Activated T-helper 9 cell treated with anti-CD3 and anti-CD28 coated beads, Interleukin-2, amount 50 U/mL, for 16 hours (primary cell): Measurements from ENCODE around the gene LPP.

ENCODE experiments used
- DNase-seq: peaks from one replicate; pipeline ENCODE4 v3.0.0-alpha.2; 2020; ENCODE audit warnings: low read depth

LPP gene

DNA sequence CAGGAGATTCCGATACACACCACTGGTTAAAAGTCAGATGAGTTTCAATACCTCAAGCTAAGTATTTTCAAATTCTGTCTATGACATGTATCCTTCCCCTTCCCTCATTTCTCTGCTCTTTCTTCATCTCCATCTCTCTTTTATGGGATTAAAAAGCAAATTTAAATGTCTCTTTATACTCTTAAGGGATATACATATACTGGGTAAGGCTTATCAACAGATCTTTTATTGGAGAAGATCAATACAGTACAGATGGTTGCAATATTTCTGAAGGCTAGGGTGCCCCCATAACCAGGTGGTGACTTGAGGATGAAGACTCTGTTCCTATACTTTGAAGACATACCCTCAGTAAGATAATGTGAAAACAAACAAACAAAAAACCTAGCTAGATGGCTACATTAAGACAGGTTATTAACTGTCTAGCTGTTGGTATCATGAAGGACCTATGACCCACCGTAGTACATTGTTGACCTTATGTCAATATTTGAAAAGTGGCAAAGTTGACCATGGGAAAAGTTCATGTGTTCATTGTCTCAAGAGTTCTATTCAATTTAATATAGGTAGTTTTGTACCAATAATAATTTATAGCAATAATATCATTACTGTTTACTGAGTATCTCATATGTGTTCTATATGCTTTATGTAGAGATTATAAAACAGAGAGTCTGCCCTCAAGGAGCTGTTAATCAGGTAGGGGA lies 319.8 kb downstream of the LPP start:
- DNase-seq, result no peak

DNA sequence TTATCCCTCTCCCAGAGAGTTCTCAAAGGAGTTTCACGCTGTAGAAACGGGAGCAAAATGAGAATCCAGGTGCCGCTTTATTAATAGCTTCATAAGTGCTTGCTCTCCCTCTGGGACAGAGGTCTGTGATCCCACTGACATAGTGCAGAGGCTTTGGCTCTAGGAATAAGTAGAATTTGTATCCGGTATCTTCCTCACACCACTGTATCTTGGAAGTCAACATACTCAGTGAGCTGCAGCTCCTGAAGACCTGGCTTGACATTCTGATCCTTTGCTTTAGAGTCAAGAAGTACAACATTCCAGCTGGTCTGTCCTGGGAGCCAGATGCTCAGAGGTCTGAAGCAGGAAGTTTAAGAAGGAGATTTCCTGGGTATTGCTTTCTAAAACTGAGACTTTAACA lies 323.0 kb downstream of the LPP start:
- DNase-seq, result no peak

DNA sequence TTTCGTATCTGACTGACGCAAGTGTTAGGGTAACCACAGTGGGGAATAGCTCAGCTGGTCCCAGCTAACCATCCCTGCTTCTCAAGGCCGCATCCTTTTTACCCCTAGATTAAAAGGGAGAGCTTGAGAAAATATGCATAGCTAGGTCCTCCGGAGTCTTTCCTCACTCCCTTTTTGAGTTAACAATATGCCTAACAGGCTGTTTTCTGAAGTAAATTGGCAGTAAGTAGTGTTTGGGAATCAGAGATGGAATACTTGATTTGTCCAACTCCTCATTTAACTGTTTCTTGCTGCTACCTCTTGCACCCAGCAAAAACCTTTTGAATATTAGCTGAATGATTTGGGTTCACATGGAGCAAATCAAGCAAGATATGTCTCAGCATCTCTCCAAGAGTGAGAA lies 326.1 kb downstream of the LPP start:
- no peak for DNase-seq

DNA sequence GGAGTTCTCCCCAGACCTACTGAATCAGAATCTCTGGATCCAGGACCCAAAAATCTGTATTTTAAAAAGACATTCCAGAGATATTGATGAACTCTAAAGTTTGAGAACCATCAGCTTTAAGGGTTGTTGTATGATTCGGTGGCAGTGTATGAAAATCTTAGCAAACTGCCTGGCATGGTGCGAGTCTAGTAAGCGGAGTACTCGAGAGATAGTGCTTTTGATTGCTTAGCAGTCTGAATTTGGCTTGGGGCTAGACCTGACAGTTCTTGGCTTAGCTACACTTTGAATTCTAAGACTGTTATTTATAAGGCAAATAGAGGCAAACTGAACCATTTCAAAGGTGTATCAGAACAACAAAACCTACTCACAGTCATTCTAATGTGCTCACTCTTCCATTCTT lies 329.0 kb downstream of the LPP start:
- no peak for DNase-seq

DNA sequence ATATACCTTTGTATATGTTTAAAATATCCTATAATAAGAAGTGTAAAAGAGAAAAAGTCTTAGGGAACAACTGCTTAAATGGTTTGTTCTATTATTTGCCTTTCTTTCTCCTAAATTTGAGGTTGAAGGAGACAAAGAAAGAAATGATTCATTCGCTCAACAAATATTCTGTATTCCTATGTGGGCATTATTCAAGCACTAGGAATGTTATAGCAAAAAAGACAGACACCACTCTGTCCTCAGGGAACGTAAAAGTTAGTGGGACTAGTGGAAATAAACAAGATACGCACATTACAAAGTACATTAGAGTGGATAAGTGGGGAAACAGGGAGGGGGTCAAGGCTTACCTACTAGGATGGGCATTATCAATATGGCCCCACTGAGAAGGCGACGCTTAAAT lies 332.2 kb downstream of the LPP start:
- no peak for DNase-seq

DNA sequence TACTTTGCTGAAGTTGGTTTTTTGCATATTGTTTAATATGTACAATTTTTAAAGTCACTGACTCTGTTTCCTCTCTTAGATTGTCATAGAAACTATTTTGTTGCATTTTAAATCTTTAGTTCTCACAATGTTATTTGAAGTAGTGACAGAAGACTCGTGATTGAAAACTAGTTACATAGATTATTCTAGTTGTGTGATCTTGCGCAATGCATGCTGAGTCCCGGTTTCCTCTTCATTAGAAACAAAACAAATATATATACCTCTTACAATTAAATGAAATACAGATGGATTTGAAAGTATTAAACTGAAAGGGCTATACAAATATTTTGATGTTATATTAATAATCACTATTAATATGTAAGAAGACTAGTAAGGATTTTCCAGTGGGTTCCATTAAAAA lies 333.0 kb downstream of the LPP start:
- no peak for DNase-seq

DNA sequence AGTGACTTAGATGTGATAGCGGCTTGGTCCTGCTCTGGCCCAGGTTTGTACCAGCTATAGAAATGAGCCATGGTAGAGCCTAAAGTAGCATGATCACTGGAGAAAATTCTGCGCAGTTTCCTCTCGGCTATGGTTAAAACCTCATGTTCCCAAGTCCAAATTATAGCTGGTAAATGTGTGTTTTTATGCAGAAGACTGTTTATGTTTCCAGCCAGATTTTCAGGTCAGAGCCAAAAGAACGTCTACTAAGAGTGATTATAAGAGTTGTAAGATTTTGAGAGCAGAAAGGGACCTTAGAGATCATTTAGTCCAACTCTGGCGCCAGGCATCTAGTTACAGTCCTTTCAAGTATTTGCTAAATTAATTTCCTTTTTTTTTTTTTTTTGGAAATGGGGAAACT lies 333.7 kb downstream of the LPP start:
- no peak for DNase-seq

DNA sequence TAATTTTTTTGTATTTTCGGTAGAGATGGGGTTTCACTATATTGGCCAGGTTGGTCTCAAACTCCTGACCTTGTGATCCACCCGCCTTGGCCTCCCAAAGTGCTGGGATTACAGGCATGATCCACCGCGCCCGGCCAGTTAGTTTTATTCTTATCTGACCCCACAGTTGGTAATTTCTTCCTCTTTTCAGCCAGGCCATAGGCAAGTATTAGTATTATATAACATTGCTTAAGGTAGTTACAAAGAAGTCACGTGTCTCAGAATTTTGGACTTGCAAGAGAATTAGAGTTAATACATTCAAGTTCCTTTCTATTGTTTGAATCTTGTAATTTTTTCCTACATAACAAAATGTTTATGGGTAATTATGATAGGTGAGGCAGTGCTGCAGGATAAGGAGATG lies 334.8 kb downstream of the LPP start:
- DNase-seq, result no peak

DNA sequence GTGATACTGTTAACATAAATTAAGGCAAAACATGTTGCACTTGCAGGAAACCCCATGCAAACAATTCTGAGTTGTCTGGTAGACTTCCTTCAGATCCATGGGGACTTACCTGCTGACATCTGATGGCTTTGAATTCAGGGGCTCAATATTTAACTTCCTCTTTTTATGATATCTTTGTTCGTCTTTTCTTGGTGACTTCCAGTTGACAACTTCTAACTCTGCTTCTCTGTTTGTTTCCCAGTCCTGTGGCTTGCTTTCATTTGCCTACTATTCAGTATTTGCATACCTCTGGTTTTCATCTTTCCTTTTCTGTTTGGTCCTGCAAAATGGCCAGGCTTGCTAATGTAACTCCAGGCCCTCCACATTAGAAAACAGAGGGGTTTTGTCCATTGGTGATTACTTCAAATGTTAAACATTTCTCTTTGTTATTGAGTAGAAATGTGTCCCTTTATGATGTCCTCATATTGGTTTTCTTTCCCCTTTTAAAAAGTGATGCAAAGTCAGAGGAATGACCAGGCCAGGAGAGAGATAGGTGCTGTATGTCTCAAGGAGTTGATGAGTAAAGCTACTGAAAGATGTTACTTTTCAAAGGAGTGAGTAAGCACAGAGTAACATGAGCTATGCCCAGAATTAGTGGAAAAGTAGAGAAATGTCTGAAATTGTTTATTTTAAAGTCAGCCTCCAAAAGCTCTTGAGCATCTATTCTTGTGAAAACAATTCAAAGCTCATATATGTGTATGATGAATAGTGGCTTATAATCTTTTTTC lies 335.9 kb downstream of the LPP start:
- DNase-seq, result no peak

DNA sequence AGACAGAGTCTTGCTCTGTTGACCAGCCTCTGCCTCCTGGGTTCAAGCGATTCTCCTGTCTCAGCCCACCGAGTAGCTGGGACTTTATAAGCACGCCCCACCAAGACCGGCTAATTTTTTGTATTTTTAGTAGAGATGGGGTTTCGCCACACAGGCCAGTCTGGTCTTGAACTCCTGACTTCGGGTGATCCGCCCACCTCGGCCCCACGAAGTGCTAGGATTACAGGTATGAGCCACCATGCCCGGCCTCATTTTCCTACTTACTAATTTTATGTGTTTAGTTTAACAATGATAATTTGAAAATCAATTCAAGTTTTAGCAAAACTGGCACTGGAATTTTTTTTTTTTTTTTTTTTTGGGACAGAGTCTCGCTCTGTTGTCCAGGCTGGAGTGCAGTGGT lies 336.5 kb downstream of the LPP start:
- DNase-seq, result no peak

DNA sequence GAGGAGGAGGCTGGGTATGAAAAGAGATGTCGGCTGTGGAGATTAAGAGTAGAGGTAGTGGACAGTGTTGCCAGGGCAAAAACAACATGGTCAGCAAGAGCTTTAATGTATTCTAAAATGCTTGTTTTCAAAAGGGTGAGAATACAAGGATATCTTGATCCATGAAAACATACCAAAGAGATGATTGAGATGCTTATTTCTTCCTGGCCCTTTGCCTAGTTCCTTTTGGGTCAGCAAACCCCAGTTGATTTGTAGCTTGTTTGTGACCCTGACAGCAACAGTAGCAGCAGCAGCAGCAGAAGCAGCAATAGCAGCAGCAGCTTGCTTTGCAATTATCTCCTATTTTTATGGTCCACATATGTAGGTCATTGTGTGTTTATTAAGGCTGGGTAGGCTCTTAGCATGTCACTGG lies 337.3 kb downstream of the LPP start:
- no peak for DNase-seq

DNA sequence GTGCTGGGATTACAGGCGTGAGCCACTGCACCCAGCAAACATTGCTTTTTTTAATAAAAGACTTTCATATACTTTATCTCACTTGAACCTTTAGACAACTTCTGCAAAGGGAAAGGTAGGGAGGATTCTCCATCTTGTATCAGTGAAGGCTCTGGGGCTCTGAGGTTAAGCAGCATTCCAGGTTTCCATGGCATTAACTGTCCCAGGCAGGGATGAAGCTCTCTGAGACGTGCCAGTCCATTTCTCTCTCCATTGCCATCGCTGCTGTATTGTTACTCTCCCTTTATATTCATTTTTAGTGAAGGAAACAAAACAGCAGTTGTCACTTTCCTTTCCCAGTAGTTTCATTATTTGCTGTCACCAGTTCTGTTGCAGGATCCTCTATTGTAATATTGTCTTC lies 342.4 kb downstream of the LPP start:
- DNase-seq, result no peak

DNA sequence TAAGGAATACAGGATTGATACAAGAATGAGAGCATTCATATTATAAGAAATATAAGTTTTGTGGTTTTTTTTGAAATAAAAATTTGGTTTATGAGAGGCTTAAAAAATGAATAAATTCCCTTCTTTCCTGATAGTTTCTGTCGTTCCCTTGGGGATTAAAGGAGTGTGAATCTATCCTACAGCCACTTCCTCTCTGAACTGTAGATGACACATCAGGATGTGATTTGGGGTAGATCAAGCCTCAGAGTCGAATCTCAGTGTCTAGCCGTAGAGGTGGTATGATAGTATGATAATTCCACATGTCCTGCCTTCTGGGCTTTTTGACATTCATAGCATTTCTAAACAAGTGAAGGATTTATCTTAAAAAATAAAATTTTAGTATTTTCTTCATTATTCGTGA lies 343.1 kb downstream of the LPP start:
- no peak for DNase-seq

DNA sequence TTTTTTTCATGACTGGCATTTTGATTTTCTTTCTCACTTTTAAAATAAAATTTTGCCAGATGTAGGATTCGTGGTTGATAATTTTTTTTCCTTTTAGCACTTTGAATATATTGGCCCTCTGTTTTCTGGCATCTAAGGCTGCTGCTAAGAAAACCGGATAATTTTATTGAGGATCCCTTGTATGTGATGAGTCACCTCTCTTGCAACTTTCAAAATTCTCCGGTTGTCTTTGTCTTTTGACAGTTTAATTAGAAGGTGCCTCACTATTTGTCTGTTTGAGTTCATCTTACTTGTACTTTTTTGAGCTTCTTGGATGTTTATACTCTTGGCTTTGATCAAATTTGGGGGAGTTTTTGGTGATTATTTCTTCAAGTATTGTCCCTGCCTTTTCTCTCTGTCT lies 349.7 kb downstream of the LPP start:
- no peak for DNase-seq

DNA sequence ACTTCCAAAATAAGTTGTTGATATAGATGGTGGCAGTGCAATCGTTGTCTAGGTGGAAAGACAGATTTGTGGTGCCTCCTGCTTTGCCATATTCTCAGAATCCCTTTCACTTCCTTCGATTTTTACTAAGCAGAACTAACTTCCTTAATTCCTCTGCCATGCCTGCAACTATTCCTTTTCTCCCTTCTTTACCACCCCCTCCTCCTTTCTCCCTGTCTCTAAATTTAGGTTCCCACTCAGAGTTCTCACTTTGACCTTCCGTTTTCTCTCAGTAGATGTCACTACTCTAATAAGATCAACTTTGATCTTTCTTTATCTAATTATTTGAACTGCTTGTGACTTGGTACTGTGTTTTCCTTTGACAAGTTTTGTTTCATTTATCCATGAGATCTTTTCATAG lies 351.2 kb downstream of the LPP start:
- DNase-seq, result no peak

DNA sequence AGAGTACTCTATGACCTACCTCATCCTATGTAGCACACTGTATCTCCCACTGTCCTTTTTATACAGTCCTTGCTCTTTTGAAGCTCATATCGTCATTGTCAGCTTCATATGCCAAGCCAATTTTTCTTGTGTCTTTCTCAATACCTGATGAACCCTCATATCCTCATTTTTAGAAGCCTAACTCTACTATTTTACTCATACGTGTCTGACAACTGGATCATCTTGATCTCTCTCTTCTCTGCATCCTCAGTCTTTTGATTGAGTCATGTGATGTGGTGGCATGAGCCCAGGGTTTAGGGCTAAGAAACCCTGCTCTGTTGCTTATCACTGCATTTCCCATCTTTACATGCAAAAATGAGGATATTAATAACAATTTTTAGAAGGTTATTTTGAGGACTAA lies 352.0 kb downstream of the LPP start:
- DNase-seq, result no peak

DNA sequence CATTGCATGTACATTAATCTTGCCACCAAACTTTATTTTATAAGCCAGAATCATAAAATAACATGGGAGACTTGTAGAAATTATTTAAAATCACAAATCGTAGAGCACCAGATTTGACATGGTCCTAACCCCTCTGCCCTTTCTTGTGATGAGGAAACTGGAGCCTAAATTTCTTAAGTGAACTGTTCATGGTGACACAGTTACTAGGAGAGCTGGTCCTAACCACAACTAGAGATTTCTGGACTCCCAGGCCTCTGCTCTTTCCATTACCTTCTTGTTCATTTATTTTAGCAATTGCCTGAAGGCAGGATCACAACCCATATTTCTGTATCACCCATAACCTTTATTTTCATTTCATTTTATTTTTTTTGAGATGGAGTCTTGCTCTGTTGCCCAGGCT lies 352.5 kb downstream of the LPP start:
- DNase-seq, result no peak

DNA sequence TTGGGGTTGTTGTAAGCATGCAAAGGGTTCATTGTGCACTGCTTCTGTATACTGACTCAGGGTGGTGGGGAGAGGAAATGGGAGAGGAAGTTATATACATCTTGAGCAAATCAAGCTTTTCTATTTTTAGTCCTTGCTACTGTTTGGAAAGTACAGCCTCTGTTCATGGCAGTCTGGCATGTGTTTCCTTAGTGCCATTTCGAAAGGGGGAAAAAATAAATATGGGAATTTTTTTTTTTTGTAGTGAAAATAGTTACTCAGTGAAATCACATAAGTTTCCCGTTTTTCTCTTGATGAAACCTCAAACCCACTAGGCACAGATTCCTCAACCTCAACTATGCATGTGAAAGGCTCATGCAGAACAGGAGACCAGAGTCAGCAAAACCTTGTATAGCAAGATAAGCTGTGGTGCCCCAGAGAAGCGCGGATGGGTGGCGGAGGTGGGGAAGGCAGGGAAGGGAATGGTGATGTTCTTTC lies 353.3 kb downstream of the LPP start:
- DNase-seq, result no peak

DNA sequence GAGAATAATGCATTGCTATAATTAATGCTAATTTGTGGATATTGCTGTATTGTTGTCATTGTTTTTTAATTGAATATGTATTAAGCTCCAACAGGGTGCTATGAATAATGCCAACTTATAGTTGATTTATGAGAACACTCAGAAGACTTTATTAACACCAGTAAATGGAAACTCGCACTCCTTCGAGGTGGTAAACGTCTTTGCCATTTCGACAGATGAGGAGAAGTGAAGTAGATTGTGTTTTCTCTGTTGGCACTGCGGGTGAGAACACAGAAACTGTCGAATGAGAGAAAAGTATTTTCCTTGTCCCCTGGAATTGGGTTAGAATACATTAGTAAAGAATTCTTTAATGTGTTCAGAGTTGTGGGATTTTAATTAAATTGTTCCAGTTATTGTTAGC lies 354.5 kb downstream of the LPP start:
- DNase-seq, result no peak

DNA sequence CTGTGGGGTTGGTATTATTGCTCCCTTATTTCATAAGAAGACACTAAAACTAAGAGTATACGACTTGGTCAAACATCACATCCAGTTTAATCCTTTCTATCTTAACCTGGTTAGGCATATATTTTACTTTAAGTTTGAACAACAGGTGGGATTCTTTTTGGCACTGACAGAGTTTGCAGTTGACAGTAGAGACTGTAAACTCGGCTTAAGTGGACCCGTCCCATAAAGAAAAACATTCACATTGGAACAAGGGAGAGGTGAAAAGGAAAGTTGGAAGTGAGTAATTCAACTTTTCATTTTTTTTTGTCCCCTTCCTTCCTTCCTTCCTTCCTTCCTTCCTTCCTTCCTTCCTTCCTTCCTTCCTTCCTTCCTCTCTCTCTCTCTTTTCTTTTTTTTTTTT lies 355.4 kb downstream of the LPP start:
- no peak for DNase-seq

DNA sequence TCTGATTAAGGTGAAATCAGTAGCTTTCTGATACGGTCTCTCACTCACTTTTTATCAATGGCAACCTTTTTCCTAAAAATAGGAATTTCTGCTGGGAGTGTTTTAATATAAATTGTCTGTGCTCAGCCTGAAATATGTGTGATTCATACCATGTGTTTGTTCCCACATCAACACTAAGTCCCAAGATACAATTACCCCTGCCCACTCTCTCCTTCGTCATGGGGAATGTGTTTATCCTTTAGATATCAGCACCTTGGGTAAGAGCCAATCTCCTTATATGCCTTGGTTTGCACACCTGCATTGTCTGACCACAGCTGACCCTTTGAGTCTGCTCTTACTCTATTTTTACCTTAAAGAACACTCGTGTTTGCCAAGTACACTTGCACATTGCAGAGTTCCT lies 356.4 kb downstream of the LPP start:
- no peak for DNase-seq

DNA sequence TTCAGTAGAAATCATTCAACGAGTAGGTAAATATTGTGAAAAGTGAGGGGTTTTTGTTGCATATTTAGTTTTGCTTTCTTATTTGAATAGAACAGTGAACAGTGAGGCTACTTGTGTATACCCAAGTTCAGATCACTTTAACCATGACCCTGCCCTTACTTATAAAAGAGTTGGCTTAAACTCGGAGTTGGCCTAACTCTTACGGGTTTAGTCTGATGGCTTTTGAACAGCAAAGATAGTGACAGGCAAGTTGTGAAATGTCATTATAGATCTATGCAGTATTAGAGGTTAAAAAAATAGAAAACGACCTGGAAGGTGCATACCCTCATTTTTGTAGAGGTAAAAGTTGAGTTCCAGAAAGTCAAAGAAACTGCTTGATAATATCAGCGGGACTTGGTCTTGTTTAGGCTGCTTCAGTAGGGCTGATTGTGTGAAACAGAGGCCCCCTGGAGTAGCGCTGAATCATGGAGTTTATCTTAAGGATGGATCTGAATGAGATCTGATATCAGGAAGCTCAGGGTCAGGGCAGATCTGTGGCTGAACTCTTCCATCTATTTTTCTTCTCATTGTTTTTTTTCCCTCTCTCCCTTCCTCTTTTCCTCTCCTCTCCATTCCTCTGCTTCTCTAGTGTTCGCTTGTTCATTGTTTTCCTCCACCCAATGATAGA lies 359.8 kb downstream of the LPP start:
- no peak for DNase-seq

DNA sequence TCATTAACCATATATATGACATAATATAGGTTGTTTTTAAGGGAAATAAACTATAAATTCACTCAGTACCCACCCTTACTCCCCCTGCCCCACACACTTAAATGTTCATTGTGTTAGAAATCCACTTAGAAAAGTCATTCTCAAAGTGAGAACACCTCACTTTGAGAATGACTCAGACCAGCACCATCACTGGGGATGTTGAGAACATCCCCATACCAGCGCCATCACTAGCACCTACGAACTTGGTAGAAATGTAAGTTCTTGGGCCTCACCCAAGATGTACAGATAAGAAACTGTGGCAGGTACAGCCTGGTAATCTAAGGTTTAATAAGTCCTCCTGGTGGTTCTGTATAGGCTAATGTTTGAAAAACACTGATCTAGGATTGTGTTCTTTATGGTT lies 362.6 kb downstream of the LPP start:
- DNase-seq, result no peak
